Activated CD8-positive, alpha-beta memory T cell treated with anti-CD3 and anti-CD28 coated beads, Interleukin-2, amount 10 ng/mL, durations not matched to agents 7 days and 5 days (primary cell): ENCODE data around the gene ACAP2. TPM values are rescaled to one million over a fixed set of nuclear protein-coding genes. Genes with fewer than 3 reads are reported as not detected.

Experiments
- ATAC-seq: fragments of 150-1000 bp; cut with Tn5 transposase; one replicate; pipeline ENCODE4 v1.10.0; 2021; ENCODE audit warnings: moderate library complexity
- CTCF ChIA-PET: fragments of 350-600 bp; sonication (Branson Sonifier 250); formaldehyde crosslinking; loops from one replicate; lab custom pipeline; 2021; ENCODE audit warnings: antibody characterized with exemption; lab: Charles Lee
- DNase-seq: peaks from one replicate; pipeline ENCODE4 v3.0.0-alpha.2; 2020
- H3K27ac Mint-ChIP-seq: one replicate; pipeline ENCODE4 v1.8.0; 2021; ENCODE audit warnings: mild to moderate bottlenecking, mixed read lengths
- H3K27me3 Mint-ChIP-seq: one replicate; pipeline ENCODE4 v1.8.0; 2021; ENCODE audit warnings: mixed read lengths
- H3K36me3 Mint-ChIP-seq: one replicate; pipeline ENCODE4 v1.8.0; 2021; ENCODE audit warnings: mild to moderate bottlenecking, mixed read lengths
- H3K4me1 Mint-ChIP-seq: one replicate; pipeline ENCODE4 v1.8.0; 2021; ENCODE audit warnings: mixed read lengths
- H3K4me3 Mint-ChIP-seq: one replicate; pipeline ENCODE4 v1.8.0; 2021; ENCODE audit warnings: mild to moderate bottlenecking, moderate library complexity, mixed read lengths
- H3K9me3 Mint-ChIP-seq: one replicate; pipeline ENCODE4 v1.8.0; 2022; ENCODE audit warnings: low read depth, mixed read lengths
- total RNA-seq, 2 experiments: library from RNA; stranded (reverse); gene quantifications; one replicate each; pipeline ENCODE4 v1.2.3, GENCODE V29; 2021

The ACAP2 gene
- total RNA-seq, 2 experiments from 2014 or later, result 58.4 to 74.4 TPM

DNA sequence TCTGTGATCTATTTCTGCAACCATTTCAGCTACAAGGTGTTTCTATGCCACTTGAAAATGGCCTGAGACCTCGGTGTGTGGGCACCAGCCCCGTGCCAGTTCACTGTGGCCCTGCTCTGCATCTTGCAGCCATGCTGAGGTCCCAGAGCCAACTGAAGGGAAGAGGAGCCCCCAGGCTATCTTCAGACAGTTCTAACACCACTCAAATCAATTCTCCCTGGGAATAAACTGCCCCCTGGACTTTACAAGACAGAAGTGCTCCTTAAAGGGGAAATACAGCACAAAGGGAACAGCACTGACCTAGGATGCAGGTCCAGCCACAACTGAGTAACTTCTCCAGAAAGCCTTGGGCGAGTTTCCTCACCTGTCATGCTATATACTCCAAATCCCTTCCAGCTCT lies 175.7 kb downstream of the ACAP2 start:
- DNase-seq, result no peak
- H3K36me3 Mint-ChIP-seq, result no peaks in the 10 kb centered on the region
- H3K4me1 Mint-ChIP-seq, result peaks cover 30% of the 10 kb centered on the region
- CTCF ChIA-PET, result interaction anchor here (1.0 to 1.1 kb wide), 2 partner anchors 17 to 593 kb away, joined by 3 read pairs; no protein-coding TSS in a partner anchor
- H3K4me3 Mint-ChIP-seq, result no peak overlapping the region
- H3K27me3 Mint-ChIP-seq, result no peaks in the 10 kb centered on the region
- no peak for ATAC-seq
- no peaks in the 10 kb centered on the region for H3K9me3 Mint-ChIP-seq
- H3K27ac Mint-ChIP-seq, result no peak overlapping the region

DNA sequence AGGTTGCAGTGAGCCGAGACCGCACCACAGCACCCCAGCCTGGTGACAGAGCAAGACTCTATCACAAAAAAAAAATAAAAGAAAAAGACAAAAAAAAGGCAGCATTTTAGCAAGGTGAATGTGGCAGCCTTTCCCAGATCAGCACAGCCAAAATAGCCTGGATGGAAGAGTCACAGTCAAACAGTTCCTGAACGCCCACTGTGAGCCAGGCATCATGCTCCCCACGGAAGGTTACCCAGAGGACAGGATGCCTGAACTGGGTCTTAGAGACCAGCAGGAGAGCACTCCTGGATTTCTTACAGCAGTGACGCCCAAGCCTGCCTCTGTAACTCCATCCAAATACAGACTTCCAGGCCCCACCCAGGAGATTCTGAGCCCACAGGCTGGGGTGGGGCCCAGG lies 176.4 kb downstream of the ACAP2 start:
- H3K27ac Mint-ChIP-seq, result no peak overlapping the region
- H3K36me3 Mint-ChIP-seq, result no peaks in the 10 kb centered on the region
- CTCF ChIA-PET, result interaction anchor here (1.0 to 1.3 kb wide), 3 partner anchors 17 to 593 kb away, joined by 3 to 4 read pairs (median 3); no protein-coding TSS in a partner anchor
- H3K4me3 Mint-ChIP-seq, result no peak overlapping the region
- no peaks in the 10 kb centered on the region for H3K9me3 Mint-ChIP-seq
- no peak for DNase-seq
- peaks cover 26% of the 10 kb centered on the region for H3K4me1 Mint-ChIP-seq
- no peak for ATAC-seq
- H3K27me3 Mint-ChIP-seq, result no peaks in the 10 kb centered on the region

DNA sequence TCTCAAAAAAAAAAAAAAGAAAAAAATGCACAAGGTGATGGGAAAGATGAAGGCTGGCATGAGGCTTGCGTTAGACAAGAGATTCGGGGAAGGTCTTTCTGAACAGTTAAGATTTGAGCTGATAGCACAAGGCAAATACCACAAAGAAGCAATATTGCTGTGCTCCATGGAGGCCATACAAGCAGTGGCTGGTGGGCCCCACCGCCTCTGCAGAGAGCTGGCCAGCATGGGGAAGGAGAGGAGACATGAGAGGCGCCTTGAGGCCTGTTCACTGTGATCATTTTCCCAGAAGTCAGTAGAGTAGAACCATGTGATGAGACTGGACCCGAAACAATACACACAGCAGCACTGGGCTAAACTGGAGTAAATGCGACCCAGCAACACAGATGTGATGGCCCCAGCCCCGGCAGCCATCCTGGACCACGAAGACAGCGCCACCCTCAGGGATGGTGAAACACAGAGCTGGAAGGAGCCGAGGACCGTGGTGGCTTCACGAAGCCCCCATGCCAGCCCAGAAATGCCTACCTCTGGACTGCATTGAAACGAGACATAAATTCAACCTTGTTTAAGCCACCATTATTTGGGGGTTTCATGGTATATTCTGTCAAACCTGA lies 177.3 kb downstream of the ACAP2 start:
- Mint-ChIP-seq H3K4me3 (no peak overlapping the region), H3K27me3 (no peaks in the 10 kb centered on the region), H3K4me1 (peaks cover 36% of the 10 kb centered on the region), H3K9me3 (no peaks in the 10 kb centered on the region), H3K27ac (no peak overlapping the region), H3K36me3 (no peaks in the 10 kb centered on the region)
- ATAC-seq (no peak), DNase-seq (no peak)
- CTCF ChIA-PET, result interaction anchor here (0.6 to 5.8 kb wide), 3 partner anchors 256 to 581 kb away, joined by 4 to 63 read pairs (median 4); partner anchors contain the start of gene FAM43A

DNA sequence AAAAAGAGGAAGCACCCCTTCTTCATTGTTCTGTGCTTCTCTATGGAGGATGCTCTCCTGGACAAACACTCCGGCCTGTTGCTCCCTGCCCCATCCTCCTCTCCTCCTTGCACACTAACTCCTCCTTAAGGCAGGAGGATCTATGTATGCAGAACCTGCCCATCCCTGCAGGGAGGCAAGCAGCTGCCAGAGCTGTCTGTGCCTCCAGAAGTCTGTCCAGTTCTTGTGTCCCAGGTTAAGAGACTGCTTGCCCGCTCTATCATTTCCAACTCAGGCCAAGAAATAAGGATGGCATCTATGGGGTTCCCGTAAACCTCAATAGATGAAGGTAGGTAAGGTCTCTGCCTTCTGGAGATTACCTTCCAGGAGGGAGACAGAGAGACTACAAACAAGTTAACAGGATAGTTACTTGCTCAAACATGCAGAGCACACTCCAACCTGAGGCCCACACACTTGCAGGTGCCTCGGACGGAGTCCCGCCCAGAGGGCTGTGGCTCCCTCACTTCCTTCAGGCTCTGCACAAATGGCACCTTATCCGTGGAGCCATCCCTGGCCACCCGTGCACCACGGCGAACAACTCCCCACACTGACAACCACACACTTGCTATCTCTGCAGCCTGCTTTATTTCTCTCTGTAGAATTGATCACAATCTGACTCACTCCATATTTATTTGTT lies 178.8 kb downstream of the ACAP2 start:
- H3K27ac Mint-ChIP-seq, result no peak overlapping the region
- H3K4me3 Mint-ChIP-seq, result no peak overlapping the region
- CTCF ChIA-PET, result interaction anchor here (3.9 to 5.8 kb wide), 2 partner anchors 7 to 579 kb away, joined by 58 to 63 read pairs; partner anchors contain the start of genes FAM43A and XXYLT1
- H3K4me1 Mint-ChIP-seq, result peaks cover 24% of the 10 kb centered on the region
- H3K9me3 Mint-ChIP-seq, result no peaks in the 10 kb centered on the region
- no peak for ATAC-seq
- DNase-seq, result peak; percentile 38
- H3K36me3 Mint-ChIP-seq, result no peaks in the 10 kb centered on the region
- H3K27me3 Mint-ChIP-seq, result no peaks in the 10 kb centered on the region

DNA sequence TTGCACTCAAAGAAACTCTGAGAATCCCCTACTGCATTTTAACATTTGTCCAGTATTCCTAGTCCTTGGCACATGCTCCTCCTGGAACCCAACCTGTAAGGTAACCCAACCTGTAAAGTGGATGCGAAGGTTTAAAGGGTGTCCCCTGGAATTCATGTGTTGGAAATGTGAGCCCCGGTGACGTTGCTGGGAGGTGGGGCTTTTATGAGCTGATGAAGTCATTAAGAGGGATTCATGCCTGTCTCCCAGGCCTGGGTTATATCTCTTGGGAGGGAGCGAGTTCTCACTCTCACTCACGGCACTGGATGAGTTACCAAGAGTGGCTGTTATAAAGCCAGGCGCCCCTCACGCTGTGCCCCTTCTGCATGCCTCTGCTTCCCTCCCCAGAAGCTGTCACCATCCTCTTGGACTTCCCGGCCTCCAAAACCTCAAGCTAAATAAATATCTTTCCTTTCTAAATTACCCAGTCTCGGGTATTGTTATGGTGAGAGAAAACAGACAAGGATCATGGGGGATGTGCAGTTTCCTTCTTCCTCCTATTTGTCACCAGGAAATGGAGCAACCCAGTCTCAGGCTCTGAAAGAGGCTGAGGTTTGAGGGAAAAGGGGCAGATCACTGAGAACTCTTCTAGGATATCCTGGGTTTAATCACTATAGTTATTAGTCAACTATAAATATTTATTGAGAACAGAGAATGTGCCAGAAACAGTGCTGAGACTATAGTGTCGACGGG lies 179.5 kb downstream of the ACAP2 start:
- H3K4me3 Mint-ChIP-seq, result no peak overlapping the region
- CTCF ChIA-PET, result interaction anchor here (1.0 to 5.8 kb wide), 4 partner anchors 7 to 578 kb away, joined by 3 to 63 read pairs (median 31); partner anchors contain the start of genes FAM43A and XXYLT1
- DNase-seq (peak; percentile 34), ATAC-seq (no peak)
- H3K36me3 Mint-ChIP-seq, result no peaks in the 10 kb centered on the region
- no peak overlapping the region for H3K27ac Mint-ChIP-seq
- peaks cover 22% of the 10 kb centered on the region for H3K4me1 Mint-ChIP-seq
- H3K27me3 Mint-ChIP-seq, result no peaks in the 10 kb centered on the region
- H3K9me3 Mint-ChIP-seq, result no peaks in the 10 kb centered on the region

DNA sequence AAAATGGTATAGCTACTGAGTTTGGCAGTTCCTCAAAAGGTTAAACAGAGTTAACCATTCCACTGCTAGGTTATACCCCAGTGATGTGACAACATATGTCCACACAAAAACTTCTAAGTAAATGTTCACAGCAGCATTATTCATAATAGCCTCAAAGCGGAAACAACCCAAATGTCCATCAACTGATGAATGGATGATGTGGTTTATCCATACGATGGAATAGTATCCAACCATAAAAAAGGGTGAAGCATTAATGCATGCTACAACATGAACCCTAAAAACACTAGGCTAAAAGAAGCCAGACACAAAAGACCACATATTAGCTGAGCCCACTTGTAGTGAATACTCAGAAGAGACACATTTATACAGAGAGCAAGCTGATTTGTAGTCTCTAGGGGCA lies 180.9 kb downstream of the ACAP2 start:
- Mint-ChIP-seq H3K36me3 (no peaks in the 10 kb centered on the region), H3K9me3 (no peaks in the 10 kb centered on the region), H3K4me3 (no peak overlapping the region), H3K27me3 (no peaks in the 10 kb centered on the region), H3K4me1 (peaks cover 16% of the 10 kb centered on the region), H3K27ac (no peak overlapping the region)
- DNase-seq (no peak), ATAC-seq (no peak)
- CTCF ChIA-PET, result interaction anchor here (1.5 to 5.8 kb wide), 4 partner anchors 9 to 577 kb away, joined by 3 to 63 read pairs (median 31); partner anchors contain the start of genes FAM43A and XXYLT1

DNA sequence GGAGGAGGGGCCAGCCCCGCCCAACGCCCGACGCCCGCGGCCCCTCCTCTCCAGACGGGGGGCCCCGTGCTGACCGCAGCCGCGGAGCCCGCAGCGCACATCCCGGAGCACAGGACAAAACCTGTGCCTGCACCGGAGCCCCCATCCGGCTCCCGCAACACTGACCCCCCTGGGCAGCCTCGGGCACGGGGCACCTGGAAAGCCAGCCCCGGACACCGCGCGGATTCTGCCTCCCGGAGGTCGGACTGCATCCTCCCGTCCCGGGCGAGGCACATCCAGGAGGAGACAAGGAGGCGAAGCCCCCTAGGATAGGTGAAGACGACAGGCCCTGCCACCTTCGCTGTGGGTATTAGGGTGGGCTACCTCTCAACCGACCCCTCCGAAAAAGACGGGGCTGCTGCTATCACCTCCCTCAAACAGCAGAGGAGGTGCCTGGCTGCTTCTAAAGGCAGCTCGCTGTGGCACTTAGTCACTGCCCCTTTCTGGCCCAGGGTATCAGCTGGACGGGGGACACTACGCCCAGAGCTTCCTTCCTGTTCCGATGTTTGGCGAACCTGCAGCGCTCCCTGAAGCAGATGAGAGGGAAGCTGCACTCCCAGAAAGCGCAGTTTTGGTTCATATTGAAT lies 182.4 kb downstream of the ACAP2 start:
- CTCF ChIA-PET, result interaction anchor here (0.7 to 5.8 kb wide), 9 partner anchors 10 to 589 kb away, joined by 3 to 63 read pairs (median 3); partner anchors contain the start of genes FAM43A, LSG1 and XXYLT1
- Mint-ChIP-seq H3K27me3 (no peaks in the 10 kb centered on the region), H3K36me3 (no peaks in the 10 kb centered on the region), H3K4me1 (peaks cover 16% of the 10 kb centered on the region), H3K4me3 (peak overlapping the region; percentile 77), H3K9me3 (no peaks in the 10 kb centered on the region), H3K27ac (peak overlapping the region; percentile 47)
- ATAC-seq, result peak; percentile 12
- DNase-seq, result peak; percentile 59

DNA sequence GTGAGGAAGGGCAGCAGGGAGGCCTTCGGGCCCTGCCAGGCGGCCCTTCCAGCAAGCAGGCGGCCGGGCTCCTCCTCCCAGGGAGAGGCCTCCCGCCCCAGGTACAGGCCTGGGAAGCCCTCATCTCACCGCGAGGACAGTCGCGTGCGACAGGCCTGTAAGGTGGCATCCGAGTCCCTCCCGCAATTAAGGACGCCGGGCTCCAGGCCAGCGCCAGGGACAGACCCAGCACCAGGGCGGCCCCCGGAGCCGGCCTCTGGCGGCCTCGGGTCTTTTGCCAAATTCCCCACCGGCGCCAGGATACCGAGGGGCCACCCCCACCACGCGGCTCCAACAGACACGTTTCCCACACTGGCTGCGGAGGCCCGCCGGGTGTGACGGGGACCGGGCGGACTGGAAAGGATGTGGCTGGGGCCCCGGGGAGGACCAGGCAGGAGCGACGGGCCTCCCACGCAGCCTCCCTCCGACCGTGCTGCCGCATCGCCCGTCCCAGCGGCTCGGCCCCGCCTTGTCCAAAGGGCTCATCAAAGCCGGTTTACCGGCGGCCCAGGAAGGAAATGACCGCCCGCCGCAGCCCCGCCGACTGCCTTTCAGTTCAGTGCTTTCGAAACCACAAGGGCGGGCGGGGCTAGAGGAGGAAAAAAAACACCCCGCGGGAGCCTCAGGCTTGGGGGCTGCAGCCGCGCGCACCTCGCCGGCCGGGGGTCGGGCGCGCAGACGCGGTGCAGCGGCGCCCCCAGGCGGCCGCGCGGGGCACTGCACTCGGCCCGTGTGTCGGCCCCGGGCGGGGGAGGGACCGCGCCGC lies 183.1 kb downstream of the ACAP2 start:
- DNase-seq, result peak; percentile 93
- H3K27ac Mint-ChIP-seq, result peak overlapping the region; percentile 22

DNA sequence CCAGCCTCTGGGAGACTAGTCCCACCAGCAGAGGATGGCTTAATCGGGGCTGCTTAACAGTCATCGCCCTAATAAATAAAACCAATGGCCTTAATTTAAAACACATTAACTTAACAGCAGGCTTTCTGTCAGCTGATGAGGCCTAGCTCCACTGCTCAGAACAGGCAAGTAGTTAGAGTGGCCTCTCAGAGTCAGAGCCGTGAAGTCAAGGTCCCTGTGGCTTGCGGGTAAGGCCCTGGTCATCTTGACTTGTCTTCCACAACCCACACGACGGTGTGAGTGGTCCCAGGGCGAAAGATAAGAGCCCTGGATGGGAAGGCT lies 183.7 kb downstream of the ACAP2 start:
- H3K4me1 Mint-ChIP-seq, result peaks cover 16% of the 10 kb centered on the region
- H3K27ac Mint-ChIP-seq, result no peak overlapping the region
- no peaks in the 10 kb centered on the region for H3K9me3 Mint-ChIP-seq
- no peaks in the 10 kb centered on the region for H3K27me3 Mint-ChIP-seq
- DNase-seq, result no peak
- no peaks in the 10 kb centered on the region for H3K36me3 Mint-ChIP-seq
- ATAC-seq, result no peak
- H3K4me3 Mint-ChIP-seq, result no peak overlapping the region
- CTCF ChIA-PET, result interaction anchor here (1.0 to 2.0 kb wide), 7 partner anchors 9 to 590 kb away, joined by 3 to 15 read pairs (median 4); partner anchors contain the start of genes LSG1 and XXYLT1

More for the DNA sequence above, 183.1 kb downstream of the ACAP2 start:
- Mint-ChIP-seq H3K4me3 (no peak overlapping the region), H3K27me3 (no peaks in the 10 kb centered on the region), H3K9me3 (no peaks in the 10 kb centered on the region), H3K4me1 (peaks cover 16% of the 10 kb centered on the region), H3K36me3 (no peaks in the 10 kb centered on the region)
- CTCF ChIA-PET, result interaction anchor here (0.7 to 5.8 kb wide), 9 partner anchors 11 to 591 kb away, joined by 3 to 63 read pairs (median 5); partner anchors contain the start of genes FAM43A, LSG1 and XXYLT1
- ATAC-seq, result peak; percentile 83

DNA sequence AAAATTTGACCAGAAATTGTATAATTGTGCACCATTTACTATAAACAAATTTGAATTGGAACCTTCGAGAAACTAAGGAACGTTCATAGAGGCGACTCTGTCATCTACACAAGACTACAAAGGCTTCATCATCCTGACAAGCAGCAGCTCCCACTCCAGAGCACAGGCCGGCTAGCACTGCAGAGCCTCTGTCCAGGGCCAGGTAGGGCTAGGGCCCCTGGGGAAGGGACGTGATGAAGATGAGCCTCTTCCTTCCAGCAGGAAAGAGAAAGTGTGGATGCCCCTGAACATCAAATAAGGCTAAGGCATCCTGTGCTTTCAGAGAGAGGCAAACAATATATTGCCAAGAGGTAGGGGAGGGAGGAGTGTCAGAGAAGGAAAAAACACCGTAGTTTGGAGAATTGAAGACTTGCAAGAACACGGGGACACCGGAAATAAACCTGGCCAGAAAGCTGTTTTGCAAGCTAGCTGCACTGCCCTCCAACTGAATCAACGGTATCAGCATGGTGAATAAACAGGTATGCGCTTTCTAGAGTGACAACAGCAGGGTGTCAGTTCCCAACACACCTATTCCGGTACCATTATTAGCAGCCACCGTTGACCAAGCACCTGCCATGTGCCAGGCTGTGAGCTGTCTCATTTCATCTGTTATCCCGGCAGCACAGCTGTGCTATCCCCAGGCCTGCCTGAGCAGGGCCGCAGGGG lies 184.2 kb downstream of the ACAP2 start:
- Mint-ChIP-seq H3K9me3 (no peaks in the 10 kb centered on the region), H3K4me3 (peak overlapping the region; percentile 13), H3K36me3 (no peaks in the 10 kb centered on the region), H3K4me1 (peaks cover 16% of the 10 kb centered on the region), H3K27me3 (no peaks in the 10 kb centered on the region), H3K27ac (peak overlapping the region; percentile 62)
- DNase-seq, result no peak
- CTCF ChIA-PET, result interaction anchor here (1.0 to 2.0 kb wide), 7 partner anchors 9 to 589 kb away, joined by 3 to 15 read pairs (median 4); partner anchors contain the start of genes LSG1 and XXYLT1
- no peak for ATAC-seq
